ENCODE results near the gene APOBEC3B. TPM values are rescaled to one million over a fixed set of nuclear protein-coding genes. Genes with fewer than 3 reads are reported as not detected.

APOBEC3B gene
- total and polyA plus RNA-seq, 9 of the 15 experiments (the other 6 are each of a cell fraction or from before 2014, with no cell fraction given), result 5.9 to 166 (median 43.2) TPM

DNA sequence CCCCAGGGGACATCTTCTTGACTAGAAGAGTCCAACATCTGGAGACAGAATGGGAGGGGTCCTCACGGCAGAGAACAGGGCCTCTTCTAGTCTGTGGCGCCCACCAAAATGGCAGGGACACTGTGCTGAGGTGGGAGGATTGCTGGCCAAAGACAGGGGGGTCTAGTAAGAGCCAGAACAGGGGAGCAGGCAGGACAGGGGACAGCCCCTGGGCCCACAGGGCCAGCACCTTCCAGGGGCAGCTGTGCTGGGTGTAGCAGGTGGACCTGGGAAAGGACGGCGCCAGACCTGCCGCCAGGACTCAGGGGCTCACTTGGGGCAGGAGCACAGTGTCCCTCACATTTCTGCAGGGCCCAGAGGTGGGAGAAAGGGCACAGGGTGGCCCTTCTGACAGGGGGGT, 25.6 kb upstream of the APOBEC3B start:
- H4K20me1 ChIP-seq (replicated peaks; ENCODE audit: control insufficient read depth, insufficient read depth, low read length), result no peaks in the 10 kb centered on the region
- no peaks in the 10 kb centered on the region for H3K79me2 ChIP-seq (ENCODE audit: control insufficient read depth, insufficient read depth, low read length)
- no peaks in the 10 kb centered on the region for H3K9me3 ChIP-seq (replicated peaks; ENCODE audit: control insufficient read depth, insufficient read depth, low read depth, low read length)
- H3K4me3 ChIP-seq, result no peak overlapping the region
- no peak overlapping the region for H3K9ac ChIP-seq (ENCODE audit: insufficient read depth in 1 of 2, low read depth in 2 of 2, low read length in 2 of 2)
- FAIRE-seq (no peak), ATAC-seq (no peak), DNase-seq (ENCODE audit: extremely low read depth in 1 of 4, low spot score in 3 of 4) (no peak)
- CTCF ChIA-PET (ENCODE audit: low intra/inter-chr PET ratio), result no interaction called here
- in situ Hi-C loops (cut with MboI) (no loop called here), intact Hi-C loops (cut with micrococcal nuclease) (no loop called here)
- TF ChIP-seq MYC (IDR thresholded peaks at IDR 0.05; ENCODE audit: low read depth, low read length), result no peak
- no peak for TF ChIP-seq MYC (CRISPR knock-in tag; IDR thresholded peaks at IDR 0.05; ENCODE audit: borderline replicate concordance, low read depth)
- TF ChIP-seq, protein P1, sequence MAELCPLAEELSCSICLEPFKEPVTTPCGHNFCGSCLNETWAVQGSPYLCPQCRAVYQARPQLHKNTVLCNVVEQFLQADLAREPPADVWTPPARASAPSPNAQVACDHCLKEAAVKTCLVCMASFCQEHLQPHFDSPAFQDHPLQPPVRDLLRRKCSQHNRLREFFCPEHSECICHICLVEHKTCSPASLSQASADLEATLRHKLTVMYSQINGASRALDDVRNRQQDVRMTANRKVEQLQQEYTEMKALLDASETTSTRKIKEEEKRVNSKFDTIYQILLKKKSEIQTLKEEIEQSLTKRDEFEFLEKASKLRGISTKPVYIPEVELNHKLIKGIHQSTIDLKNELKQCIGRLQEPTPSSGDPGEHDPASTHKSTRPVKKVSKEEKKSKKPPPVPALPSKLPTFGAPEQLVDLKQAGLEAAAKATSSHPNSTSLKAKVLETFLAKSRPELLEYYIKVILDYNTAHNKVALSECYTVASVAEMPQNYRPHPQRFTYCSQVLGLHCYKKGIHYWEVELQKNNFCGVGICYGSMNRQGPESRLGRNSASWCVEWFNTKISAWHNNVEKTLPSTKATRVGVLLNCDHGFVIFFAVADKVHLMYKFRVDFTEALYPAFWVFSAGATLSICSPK (IDR thresholded peaks at IDR 0.05; ENCODE audit: borderline replicate concordance), result no peak
- TF ChIP-seq ARID1B (IDR thresholded peaks at IDR 0.05), result no peak
- TF ChIP-seq, protein P2, sequence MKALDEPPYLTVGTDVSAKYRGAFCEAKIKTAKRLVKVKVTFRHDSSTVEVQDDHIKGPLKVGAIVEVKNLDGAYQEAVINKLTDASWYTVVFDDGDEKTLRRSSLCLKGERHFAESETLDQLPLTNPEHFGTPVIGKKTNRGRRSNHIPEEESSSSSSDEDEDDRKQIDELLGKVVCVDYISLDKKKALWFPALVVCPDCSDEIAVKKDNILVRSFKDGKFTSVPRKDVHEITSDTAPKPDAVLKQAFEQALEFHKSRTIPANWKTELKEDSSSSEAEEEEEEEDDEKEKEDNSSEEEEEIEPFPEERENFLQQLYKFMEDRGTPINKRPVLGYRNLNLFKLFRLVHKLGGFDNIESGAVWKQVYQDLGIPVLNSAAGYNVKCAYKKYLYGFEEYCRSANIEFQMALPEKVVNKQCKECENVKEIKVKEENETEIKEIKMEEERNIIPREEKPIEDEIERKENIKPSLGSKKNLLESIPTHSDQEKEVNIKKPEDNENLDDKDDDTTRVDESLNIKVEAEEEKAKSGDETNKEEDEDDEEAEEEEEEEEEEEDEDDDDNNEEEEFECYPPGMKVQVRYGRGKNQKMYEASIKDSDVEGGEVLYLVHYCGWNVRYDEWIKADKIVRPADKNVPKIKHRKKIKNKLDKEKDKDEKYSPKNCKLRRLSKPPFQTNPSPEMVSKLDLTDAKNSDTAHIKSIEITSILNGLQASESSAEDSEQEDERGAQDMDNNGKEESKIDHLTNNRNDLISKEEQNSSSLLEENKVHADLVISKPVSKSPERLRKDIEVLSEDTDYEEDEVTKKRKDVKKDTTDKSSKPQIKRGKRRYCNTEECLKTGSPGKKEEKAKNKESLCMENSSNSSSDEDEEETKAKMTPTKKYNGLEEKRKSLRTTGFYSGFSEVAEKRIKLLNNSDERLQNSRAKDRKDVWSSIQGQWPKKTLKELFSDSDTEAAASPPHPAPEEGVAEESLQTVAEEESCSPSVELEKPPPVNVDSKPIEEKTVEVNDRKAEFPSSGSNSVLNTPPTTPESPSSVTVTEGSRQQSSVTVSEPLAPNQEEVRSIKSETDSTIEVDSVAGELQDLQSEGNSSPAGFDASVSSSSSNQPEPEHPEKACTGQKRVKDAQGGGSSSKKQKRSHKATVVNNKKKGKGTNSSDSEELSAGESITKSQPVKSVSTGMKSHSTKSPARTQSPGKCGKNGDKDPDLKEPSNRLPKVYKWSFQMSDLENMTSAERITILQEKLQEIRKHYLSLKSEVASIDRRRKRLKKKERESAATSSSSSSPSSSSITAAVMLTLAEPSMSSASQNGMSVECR (CRISPR knock-in tag; IDR thresholded peaks at IDR 0.05), result no peak
- no peak for TF ChIP-seq ZNF316 (IDR thresholded peaks at IDR 0.05)
- no peak for TF ChIP-seq ILF3 (IDR thresholded peaks at IDR 0.05; ENCODE audit: borderline replicate concordance)
- TF ChIP-seq ZNF143 (CRISPR knock-in tag; IDR thresholded peaks at IDR 0.05), result no peak
- TF ChIP-seq ZNF24 (IDR thresholded peaks at IDR 0.05), result no peak
- H3K27me3 ChIP-seq (ENCODE audit: control insufficient read depth in 2 of 2, insufficient read depth in 2 of 2, low read length in 2 of 2), result peaks cover 0 to 11% of the 10 kb centered on the region in 2 experiments; a peak in 2 of 5 replicates
- no peaks in the 10 kb centered on the region for H3K36me3 ChIP-seq (ENCODE audit: control insufficient read depth, insufficient read depth, low read length)
- 0% methylated on average over 4 of the region's 5 CpGs for WGBS (ENCODE audit: insufficient coverage, low coverage, missing lambda C conversion rate)
- BruUV-seq (replicated peaks), result no TSS peak
- POLR2A ChIA-PET, result no interaction called here
- H3K9me1 ChIP-seq (ENCODE audit: control insufficient read depth, insufficient read depth, low read length), result no peaks in the 10 kb centered on the region
- H2AFZ ChIP-seq (ENCODE audit: low read depth, low read length), result no peak overlapping the region
- no peak overlapping the region for H3K4me2 ChIP-seq (ENCODE audit: insufficient read depth, low read length)
- H3K4me1 ChIP-seq (replicated peaks in 1 of 2; ENCODE audit: control insufficient read depth in 2 of 2, insufficient read depth in 2 of 2, low read length in 2 of 2), result peaks cover 0 to 4% of the 10 kb centered on the region in 2 experiments; a peak in 3 of 5 replicates
- no peak overlapping the region for H3K27ac ChIP-seq (ENCODE audit: extremely low read depth, low read depth, low read length)

All from K562 (cell line).